HepG2 (cell line): ENCODE data around the gene HNRNPH3. TPM values are rescaled to one million over a fixed set of nuclear protein-coding genes. Genes with fewer than 3 reads are reported as not detected.

Source experiments
- EP300 ChIP-seq, 3 experiments: sonication (generic) in 1 of 3; formaldehyde crosslinking in 1 of 3; IDR thresholded peaks; 2 replicates each; pipeline versions ENCODE4 v1.5.1 to v1.6.1; 2011 to 2020; ENCODE audit warnings: low read depth in 2 of 3, low read length in 2 of 3, borderline replicate concordance in 1 of 3, improper control_type of control experiment in 1 of 3, mild to moderate bottlenecking in 1 of 3, missing genetic modification reagents in 1 of 3, moderate library complexity in 1 of 3
- GATAD2A ChIP-seq: IDR thresholded peaks from 2 replicates; pipeline ENCODE4 v1.6.1; 2016
- HNRNPUL1 ChIP-seq: fragments of 200-400 bp; formaldehyde crosslinking; IDR thresholded peaks from 2 replicates; pipeline ENCODE4 v1.6.1; 2017; ENCODE audit warnings: low read depth, mild to moderate bottlenecking, low read length, moderate library complexity
- MEF2D ChIP-seq: sonication (generic); formaldehyde crosslinking; IDR thresholded peaks from 2 replicates; pipeline ENCODE4 v1.5.1; 2020; ENCODE audit warnings: mild to moderate bottlenecking, missing genetic modification reagents
- NFE2L2 ChIP-seq: fragments of 150-350 bp; IDR thresholded peaks from 2 replicates; pipeline ENCODE4 v1.6.1; 2014; ENCODE audit warnings: low read length
- NONO ChIP-seq, 2 experiments: fragments of 450-650 bp in 1 of 2; sonication (generic) in 1 of 2; formaldehyde crosslinking in 1 of 2; IDR thresholded peaks in 1 of 2; conservative IDR thresholded peaks in 1 of 2; 2 replicates each; pipeline versions ENCODE4 v1.6.1 to v1.8.0; 2017 to 2022; ENCODE audit warnings: mild to moderate bottlenecking in 1 of 2, missing genetic modification reagents in 1 of 2, moderate library complexity in 1 of 2
- PLRG1 ChIP-seq: fragments of 450-650 bp; conservative IDR thresholded peaks from 2 replicates; pipeline ENCODE4 v1.6.1; 2016
- POLR2AphosphoS2 ChIP-seq: IDR thresholded peaks from 2 replicates; pipeline ENCODE4 v1.6.1; 2011; ENCODE audit warnings: low read depth, low read length, improper control_type of control experiment
- REXO4 ChIP-seq: sonication (generic); formaldehyde crosslinking; IDR thresholded peaks from 2 replicates; pipeline ENCODE4 v1.8.0; 2022; ENCODE audit warnings: missing genetic modification reagents, mild to moderate bottlenecking, borderline replicate concordance
- RXRB ChIP-seq: IDR thresholded peaks from 2 replicates; pipeline ENCODE4 v1.6.1; 2016; ENCODE audit warnings: borderline replicate concordance, missing genetic modification reagents, missing compliant biosample characterization
- SETDB1 ChIP-seq: sonication (generic); formaldehyde crosslinking; IDR thresholded peaks from 2 replicates; pipeline ENCODE4 v1.5.1; 2020; ENCODE audit warnings: missing genetic modification reagents, mild to moderate bottlenecking, borderline replicate concordance
- SOX13 ChIP-seq, 3 experiments: fragments of 450-650 bp in 1 of 3; sonication (generic) in 1 of 3; formaldehyde crosslinking in 1 of 3; IDR thresholded peaks in 2 of 3; conservative IDR thresholded peaks in 1 of 3; 2 replicates each; pipeline versions ENCODE4 v1.5.0 to v1.6.1; 2016 to 2020; ENCODE audit warnings: antibody characterized with exemption in 1 of 3, mild to moderate bottlenecking in 1 of 3, missing compliant biosample characterization in 1 of 3, missing genetic modification reagents in 1 of 3, moderate library complexity in 1 of 3
- ZIK1 ChIP-seq: sonication (generic); formaldehyde crosslinking; IDR thresholded peaks from 2 replicates; pipeline ENCODE4 v1.5.0; 2020; ENCODE audit warnings: mild to moderate bottlenecking, low read depth, missing genetic modification reagents, borderline replicate concordance
- ZKSCAN5 ChIP-seq: sonication (generic); formaldehyde crosslinking; IDR thresholded peaks from 2 replicates; pipeline ENCODE4 v1.5.1; 2020; ENCODE audit warnings: mild to moderate bottlenecking, missing genetic modification reagents
- ZMAT3 ChIP-seq: sonication (generic); formaldehyde crosslinking; conservative IDR thresholded peaks from 2 replicates; pipeline ENCODE4 v1.7.0; 2021; ENCODE audit warnings: missing genetic modification reagents
- ZMYM3 ChIP-seq: sonication (generic); formaldehyde crosslinking; IDR thresholded peaks from 2 replicates; pipeline ENCODE4 v1.5.1; 2020; ENCODE audit warnings: mild to moderate bottlenecking, missing genetic modification reagents
- ZNF44 ChIP-seq: sonication (generic); formaldehyde crosslinking; IDR thresholded peaks from 2 replicates; pipeline ENCODE4 v1.5.1; 2020; ENCODE audit warnings: mild to moderate bottlenecking, missing genetic modification reagents
- ZNF460 ChIP-seq: sonication (generic); formaldehyde crosslinking; IDR thresholded peaks from 2 replicates; pipeline ENCODE4 v1.5.1; 2020; ENCODE audit warnings: missing genetic modification reagents, mild to moderate bottlenecking, borderline replicate concordance
- ZNF775 ChIP-seq: sonication (generic); formaldehyde crosslinking; IDR thresholded peaks from 2 replicates; pipeline ENCODE4 v1.4.0; 2020; ENCODE audit warnings: missing genetic modification reagents, mild to moderate bottlenecking, moderate library complexity, borderline replicate concordance
- ZNF841 ChIP-seq: sonication (generic); formaldehyde crosslinking; IDR thresholded peaks from 2 replicates; pipeline ENCODE4 v1.8.1; 2023; ENCODE audit warnings: missing genetic modification reagents, borderline replicate concordance
- ZSCAN12 ChIP-seq: sonication (generic); formaldehyde crosslinking; IDR thresholded peaks from 2 replicates; pipeline ENCODE4 v1.9.0; 2021; ENCODE audit warnings: mild to moderate bottlenecking, missing genetic modification reagents
- polyA plus RNA-seq, 8 experiments: library from polyadenylated mRNA; depleted of rRNA in 3 of 8; stranded (reverse) in 7 of 8; unstranded in 1 of 8; fragments of >200 nt; fragmentation: Illumina TruSeq in 4 of 8; extraction: Trizol in 4 of 8; gene quantifications; 2 replicates each; pipeline versions ENCODE4 v1.2.1 to v1.2.3, GENCODE V29; 2011 to 2016; ENCODE audit warnings: low read depth in 4 of 8, missing spikeins in 1 of 8, mixed read lengths in 1 of 8; ENCODE audit not compliant: insufficient read depth in 1 of 8
- total RNA-seq, 5 experiments: library from RNA; depleted of rRNA; stranded (reverse); fragments of >200 nt; fragmentation: Illumina TruSeq; extraction: Trizol; gene quantifications; 2 replicates each; pipeline ENCODE4 v1.2.3, GENCODE V29; 2016; ENCODE audit warnings: low read depth in 1 of 5
- TF ChIP-seq, protein P1 (sequence below): sonication (generic); formaldehyde crosslinking; IDR thresholded peaks from 2 replicates; pipeline ENCODE4 v1.4.0; 2020; ENCODE audit warnings: missing genetic modification reagents
- TF ChIP-seq, protein P2 (sequence below): sonication (generic); formaldehyde crosslinking; IDR thresholded peaks from 2 replicates; pipeline ENCODE4 v1.4.0; 2020; ENCODE audit warnings: missing genetic modification reagents, borderline replicate concordance

HNRNPH3 gene
- total and polyA plus RNA-seq, 2 of the 13 experiments (the other 11 are each of a cell fraction or from before 2014, with no cell fraction given), result 46.0 to 47.7 TPM

DNA sequence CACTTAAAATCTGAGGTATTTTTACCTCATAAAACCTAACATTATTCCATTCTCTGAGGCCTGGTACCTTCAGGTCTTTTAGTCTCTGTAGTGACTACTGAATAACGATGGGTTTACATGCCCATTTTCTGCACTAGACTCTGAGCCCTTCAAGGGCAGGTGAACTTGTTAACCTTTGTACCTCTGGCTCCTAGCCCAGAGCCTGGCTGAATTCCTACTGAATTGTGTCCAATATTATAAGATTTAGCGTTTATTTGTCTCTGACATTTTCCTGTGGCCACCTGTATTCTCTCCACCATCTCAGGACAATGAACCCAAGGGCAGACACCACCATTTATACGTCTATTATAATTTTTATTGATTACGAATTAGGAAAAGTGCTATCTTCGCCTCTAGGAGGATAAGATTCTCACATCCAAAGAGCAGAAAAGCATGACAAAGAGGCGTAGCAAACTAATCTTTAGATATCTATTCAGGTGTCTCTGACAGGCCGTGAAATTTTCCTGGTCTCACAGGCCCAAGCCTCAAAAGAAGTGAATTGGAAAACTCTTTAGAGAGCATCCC, 27.9 kb upstream of the HNRNPH3 start (continued):
- TF ChIP-seq, protein P1, sequence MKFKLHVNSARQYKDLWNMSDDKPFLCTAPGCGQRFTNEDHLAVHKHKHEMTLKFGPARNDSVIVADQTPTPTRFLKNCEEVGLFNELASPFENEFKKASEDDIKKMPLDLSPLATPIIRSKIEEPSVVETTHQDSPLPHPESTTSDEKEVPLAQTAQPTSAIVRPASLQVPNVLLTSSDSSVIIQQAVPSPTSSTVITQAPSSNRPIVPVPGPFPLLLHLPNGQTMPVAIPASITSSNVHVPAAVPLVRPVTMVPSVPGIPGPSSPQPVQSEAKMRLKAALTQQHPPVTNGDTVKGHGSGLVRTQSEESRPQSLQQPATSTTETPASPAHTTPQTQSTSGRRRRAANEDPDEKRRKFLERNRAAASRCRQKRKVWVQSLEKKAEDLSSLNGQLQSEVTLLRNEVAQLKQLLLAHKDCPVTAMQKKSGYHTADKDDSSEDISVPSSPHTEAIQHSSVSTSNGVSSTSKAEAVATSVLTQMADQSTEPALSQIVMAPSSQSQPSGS, result no peak
- no peak for TF ChIP-seq PLRG1
- no peak for TF ChIP-seq ZNF841
- no peak for TF ChIP-seq ZNF775 (CRISPR knock-in tag)
- TF ChIP-seq ZMYM3 (CRISPR knock-in tag), result peak; percentile 60; the same call in 1 of the 2 replicates
- no peak for TF ChIP-seq ZIK1 (CRISPR knock-in tag)
- TF ChIP-seq SETDB1 (CRISPR knock-in tag), result no peak
- TF ChIP-seq HNRNPUL1, result no peak
- TF ChIP-seq EP300 (IDR thresholded peaks at IDR 0.05; ENCODE audit: low read depth in 2 of 2, low read length in 2 of 2), result 0 out of 4 replicates have a peak, but pooled peaks of 1 of the 2 experiments have one; percentile 31
- TF ChIP-seq EP300 (CRISPR knock-in tag; IDR thresholded peaks at IDR 0.05; ENCODE audit: borderline replicate concordance), result no peak
- no peak for TF ChIP-seq MEF2D (CRISPR knock-in tag)
- TF ChIP-seq, protein P2, sequence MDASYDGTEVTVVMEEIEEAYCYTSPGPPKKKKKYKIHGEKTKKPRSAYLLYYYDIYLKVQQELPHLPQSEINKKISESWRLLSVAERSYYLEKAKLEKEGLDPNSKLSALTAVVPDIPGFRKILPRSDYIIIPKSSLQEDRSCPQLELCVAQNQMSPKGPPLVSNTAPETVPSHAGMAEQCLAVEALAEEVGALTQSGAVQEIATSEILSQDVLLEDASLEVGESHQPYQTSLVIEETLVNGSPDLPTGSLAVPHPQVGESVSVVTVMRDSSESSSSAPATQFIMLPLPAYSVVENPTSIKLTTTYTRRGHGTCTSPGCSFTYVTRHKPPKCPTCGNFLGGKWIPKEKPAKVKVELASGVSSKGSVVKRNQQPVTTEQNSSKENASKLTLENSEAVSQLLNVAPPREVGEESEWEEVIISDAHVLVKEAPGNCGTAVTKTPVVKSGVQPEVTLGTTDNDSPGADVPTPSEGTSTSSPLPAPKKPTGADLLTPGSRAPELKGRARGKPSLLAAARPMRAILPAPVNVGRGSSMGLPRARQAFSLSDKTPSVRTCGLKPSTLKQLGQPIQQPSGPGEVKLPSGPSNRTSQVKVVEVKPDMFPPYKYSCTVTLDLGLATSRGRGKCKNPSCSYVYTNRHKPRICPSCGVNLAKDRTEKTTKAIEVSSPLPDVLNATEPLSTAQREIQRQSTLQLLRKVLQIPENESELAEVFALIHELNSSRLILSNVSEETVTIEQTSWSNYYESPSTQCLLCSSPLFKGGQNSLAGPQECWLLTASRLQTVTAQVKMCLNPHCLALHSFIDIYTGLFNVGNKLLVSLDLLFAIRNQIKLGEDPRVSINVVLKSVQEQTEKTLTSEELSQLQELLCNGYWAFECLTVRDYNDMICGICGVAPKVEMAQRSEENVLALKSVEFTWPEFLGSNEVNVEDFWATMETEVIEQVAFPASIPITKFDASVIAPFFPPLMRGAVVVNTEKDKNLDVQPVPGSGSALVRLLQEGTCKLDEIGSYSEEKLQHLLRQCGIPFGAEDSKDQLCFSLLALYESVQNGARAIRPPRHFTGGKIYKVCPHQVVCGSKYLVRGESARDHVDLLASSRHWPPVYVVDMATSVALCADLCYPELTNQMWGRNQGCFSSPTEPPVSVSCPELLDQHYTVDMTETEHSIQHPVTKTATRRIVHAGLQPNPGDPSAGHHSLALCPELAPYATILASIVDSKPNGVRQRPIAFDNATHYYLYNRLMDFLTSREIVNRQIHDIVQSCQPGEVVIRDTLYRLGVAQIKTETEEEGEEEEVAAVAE (CRISPR knock-in tag), result no peak
- TF ChIP-seq GATAD2A (CRISPR knock-in tag), result peak; percentile 20; the same call in 1 of the 2 replicates
- TF ChIP-seq RXRB (CRISPR knock-in tag), result no peak
- TF ChIP-seq ZNF44 (CRISPR knock-in tag), result no peak
- TF ChIP-seq ZNF460 (CRISPR knock-in tag), result no peak
- TF ChIP-seq POLR2AphosphoS2, result no peak
- no peak for TF ChIP-seq SOX13 (IDR thresholded peaks at IDR 0.05)
- TF ChIP-seq SOX13 (CRISPR knock-in tag; conservative IDR thresholded peaks at IDR 0.05 in 1 of 2, IDR thresholded peaks at IDR 0.05 in 1 of 2), result peak in 1 of 2 experiments; percentile 38; a peak in 1 of 4 replicates
- TF ChIP-seq ZKSCAN5 (CRISPR knock-in tag), result no peak
- no peak for TF ChIP-seq ZSCAN12
- TF ChIP-seq ZMAT3, result no peak
- TF ChIP-seq REXO4, result no peak
- no peak for TF ChIP-seq NFE2L2
- no peak for TF ChIP-seq NONO (IDR thresholded peaks at IDR 0.05)
- no peak for TF ChIP-seq NONO (CRISPR knock-in tag; conservative IDR thresholded peaks at IDR 0.05)
